GM12865 (cell line): ENCODE measurements around the gene ARFGAP1.

Experiments used
- DNase-seq: peaks from one replicate; pipeline ENCODE4 v3.0.0; 2010; ENCODE audit warnings: low read depth
- H3K4me3 ChIP-seq: 2 replicates; pipeline ENCODE4 v1.5.1; 2011; ENCODE audit warnings: mild to moderate bottlenecking, low read depth, low read length, control low read depth
- CTCF ChIP-seq: IDR thresholded peaks from 2 replicates; pipeline ENCODE4 v1.5.1; 2011; ENCODE audit warnings: low read length, control low read depth, low read depth, inconsistent platforms; ENCODE audit not compliant: insufficient read depth; ENCODE audit errors: missing control alignments

The ARFGAP1 gene

GRCh38 chr20:63265891-63266515 is 6.6 kb upstream of the ARFGAP1 start:
- no peak for TF ChIP-seq CTCF
- DNase-seq = no peak
- no peak overlapping the region for H3K4me3 ChIP-seq

- TF ChIP-seq CTCF = no peak
- no peak overlapping the region for H3K4me3 ChIP-seq
- no peak for DNase-seq
These were observed 4.9 kb upstream of the ARFGAP1 start for GRCh38 chr20:63267691-63268090.

- DNase-seq = no peak
- no peak overlapping the region for H3K4me3 ChIP-seq
- no peak for TF ChIP-seq CTCF
These were observed 4.4 kb upstream of the ARFGAP1 start for GRCh38 chr20:63268256-63268655.

- DNase-seq = no peak
- H3K4me3 ChIP-seq = no peak overlapping the region
- TF ChIP-seq CTCF = no peak
These were observed 3.8 kb upstream of the ARFGAP1 start for GRCh38 chr20:63268671-63269439.

- no peak overlapping the region for H3K4me3 ChIP-seq
- no peak for DNase-seq
- TF ChIP-seq CTCF = no peak
These were observed 2.9 kb upstream of the ARFGAP1 start for GRCh38 chr20:63269724-63270123.

GRCh38 chr20:63270606-63271325 is 1.8 kb upstream of the ARFGAP1 start:
- no peak overlapping the region for H3K4me3 ChIP-seq
- no peak for DNase-seq
- no peak for TF ChIP-seq CTCF
